GM19463 (cell line): Measurements from ENCODE around the gene DDX4.
"Not testable (repeated sequence)": the region's sequence is repeated elsewhere in the genome, so short reads cannot be mapped to it uniquely, and the experiment has no call there.

Experiments used
- ATAC-seq: cut with Tn5 transposase; IDR thresholded peaks from one replicate; pipeline ENCODE4 v1.9.1; 2021; ENCODE audit warnings: mild to moderate bottlenecking, moderate library complexity; ENCODE audit not compliant: unreplicated experiment

Gene DDX4

DNA sequence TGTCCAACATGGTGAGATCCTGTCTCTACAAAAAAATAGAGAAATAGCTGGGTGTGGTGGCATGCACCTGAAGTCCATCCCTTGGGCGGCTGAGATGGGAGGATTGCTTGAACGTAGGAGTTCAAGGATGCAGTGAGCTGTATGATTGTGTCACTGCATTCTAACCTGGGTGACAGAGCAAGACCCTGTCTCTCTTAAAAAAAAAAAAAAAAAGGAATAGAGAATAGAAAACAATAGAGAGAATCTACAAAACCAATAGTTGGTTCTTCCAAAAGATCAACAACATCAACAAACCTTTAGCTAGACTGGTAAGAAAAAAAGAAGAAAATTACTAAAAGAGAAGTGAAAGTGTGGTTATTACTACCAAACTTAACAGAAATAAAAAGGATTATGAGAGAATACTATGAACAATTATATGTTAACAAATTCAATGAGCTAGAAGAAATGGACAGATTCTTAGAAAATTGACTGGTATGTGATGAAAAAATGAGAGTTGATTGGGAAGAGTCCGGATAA is 17.6 kb upstream of the DDX4 start:
- no peak for ATAC-seq

- no peak for ATAC-seq
These were observed 13.6 kb upstream of the DDX4 start for GRCh38 chr5:55724281-55724680.

DNA sequence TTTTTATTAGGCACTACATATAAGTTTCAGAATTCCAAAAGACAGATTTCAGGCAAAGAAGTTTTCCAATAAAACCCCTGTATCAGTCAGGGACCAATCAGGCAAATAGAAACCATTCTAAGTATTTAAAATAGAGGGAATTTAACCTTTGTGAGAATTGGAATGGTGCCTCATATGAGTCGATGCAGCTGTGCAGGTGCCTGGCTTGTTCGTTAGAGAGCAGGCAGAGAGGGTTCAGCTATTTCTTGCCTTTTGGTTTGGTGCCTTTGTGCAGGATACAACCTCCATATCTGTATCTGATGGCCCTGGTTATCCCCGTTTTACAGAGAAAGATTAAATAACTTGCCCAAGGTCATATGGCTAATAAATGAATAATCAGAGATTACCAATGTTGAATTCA is 6.0 kb upstream of the DDX4 start:
- no peak for ATAC-seq

DNA sequence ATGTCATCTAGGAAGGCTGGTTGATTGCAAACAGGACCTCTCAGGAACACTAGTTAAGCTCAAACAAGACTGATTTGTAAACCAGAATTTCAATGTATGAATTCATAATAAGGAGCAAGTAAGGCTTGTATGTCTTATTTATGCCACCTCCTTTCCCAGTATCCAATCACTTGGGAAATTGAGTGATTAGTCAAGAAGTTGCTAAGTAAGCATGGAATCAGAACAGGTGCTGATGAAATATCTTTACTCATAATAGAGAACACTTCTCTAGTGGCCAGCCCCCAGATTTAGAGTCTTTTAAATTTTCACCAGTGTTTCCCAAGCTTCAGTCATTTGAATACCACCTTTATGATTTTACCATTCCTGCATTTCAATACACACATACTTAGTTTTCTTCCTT is 5.3 kb upstream of the DDX4 start:
- ATAC-seq, result no peak

DNA sequence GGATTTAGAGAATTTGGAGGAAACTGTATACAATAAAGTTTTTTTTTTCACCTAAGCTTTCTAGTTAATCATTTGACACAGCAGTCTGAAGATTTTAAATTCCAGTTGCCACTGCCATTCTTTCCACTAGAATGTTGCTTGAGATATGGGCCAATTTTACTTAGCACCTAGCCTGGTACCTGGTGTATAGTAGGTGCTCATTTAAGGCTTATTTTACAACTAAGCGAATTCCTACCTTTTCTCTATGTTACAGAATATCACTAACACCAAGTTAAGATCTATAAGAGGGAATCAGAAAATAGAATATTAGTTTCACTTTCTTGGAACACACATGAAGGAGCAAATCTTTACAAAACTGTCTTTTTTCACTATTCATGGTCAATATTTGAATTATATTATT is 3.2 kb upstream of the DDX4 start:
- no peak for ATAC-seq

- no peak for ATAC-seq
These were observed 4.9 kb downstream of the DDX4 start for GRCh38 chr5:55742778-55743177.

- no peak for ATAC-seq
These were observed 10.0 kb downstream of the DDX4 start for GRCh38 chr5:55747778-55748318.

DNA sequence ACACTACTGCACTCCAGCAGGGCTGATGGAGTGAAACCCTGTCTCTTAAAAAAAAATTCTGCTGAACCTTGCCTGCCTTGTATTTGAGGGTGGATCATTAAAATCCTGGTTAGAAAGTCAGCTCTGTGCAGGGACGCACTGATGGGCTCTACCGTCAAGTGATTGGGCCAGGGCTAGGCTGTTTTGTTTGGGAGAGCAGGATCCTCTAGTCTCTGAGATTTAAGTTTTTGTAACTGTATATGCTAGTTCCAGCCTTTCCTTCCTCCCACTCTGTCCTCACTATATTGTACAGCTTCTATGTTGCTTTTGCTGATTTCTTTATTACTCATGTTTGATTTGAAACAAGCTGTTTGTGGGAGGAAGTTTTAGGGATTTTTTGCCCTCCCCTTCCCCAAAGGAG is 11.5 kb downstream of the DDX4 start:
- no peak for ATAC-seq

GRCh38 chr5:55750063-55750462 is 12.2 kb downstream of the DDX4 start:
- ATAC-seq, result no peak

DNA sequence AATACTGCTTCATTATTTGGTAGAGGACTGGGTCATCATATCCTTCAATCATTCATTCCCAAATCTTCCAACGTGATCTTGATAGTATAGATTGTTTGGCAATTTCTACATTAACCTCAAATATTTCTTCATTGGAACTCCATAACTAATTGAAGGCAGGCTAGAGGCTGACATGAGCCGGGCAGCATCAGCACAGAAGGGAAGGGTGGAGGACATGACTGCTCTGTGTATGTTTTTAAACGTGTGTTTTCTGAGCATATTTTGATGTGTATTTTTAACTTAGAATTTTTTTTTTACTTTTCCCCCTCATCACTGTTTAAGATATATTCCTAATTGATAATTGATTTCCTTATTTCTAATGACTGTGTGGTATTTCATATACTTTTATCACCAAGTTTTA is 12.6 kb downstream of the DDX4 start:
- ATAC-seq, result no peak

- ATAC-seq, result no peak
These were observed 20.4 kb downstream of the DDX4 start for GRCh38 chr5:55758231-55758630.

DNA sequence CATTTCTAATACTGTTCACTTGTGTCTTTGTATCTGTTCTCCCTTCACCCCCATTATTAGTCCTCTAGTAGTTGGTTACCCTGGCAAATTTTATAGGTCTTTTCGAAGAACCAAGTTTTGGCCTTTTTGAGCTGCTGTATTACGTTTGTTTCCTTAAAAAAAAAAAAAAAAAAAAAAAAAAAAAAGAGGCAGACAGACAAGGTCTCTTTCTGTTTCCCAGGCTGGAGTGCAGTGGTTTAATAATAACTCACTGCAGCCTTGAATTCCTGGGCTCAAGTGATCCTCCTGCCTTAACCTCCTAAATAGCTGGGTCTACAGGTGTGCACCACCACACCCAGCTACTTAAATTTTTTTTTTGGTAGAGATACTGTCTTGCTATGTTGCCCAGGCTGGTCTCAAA is 20.9 kb downstream of the DDX4 start:
- no peak for ATAC-seq

DNA sequence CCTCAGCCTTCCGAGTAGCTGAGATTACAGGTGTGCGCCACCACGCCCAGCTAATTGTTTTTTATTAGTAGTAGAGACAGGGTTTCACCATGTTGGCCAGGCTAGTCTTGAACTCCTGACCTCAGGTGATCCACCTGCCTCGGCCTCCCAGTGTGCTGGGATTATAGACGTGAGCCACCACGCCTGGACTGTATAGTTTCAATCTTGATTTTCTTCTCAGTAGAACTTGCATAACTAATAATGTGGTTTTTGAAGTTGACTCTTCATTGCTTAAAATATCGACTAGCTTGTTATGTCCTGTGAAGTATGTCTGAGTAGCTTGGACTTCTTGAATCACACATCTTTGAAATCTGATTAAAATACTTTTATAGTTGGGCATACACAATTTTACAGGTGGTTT is 23.9 kb downstream of the DDX4 start:
- ATAC-seq, result peak; percentile 69

- no peak for ATAC-seq
These were observed 26.0 kb downstream of the DDX4 start for GRCh38 chr5:55763746-55764420.

DNA sequence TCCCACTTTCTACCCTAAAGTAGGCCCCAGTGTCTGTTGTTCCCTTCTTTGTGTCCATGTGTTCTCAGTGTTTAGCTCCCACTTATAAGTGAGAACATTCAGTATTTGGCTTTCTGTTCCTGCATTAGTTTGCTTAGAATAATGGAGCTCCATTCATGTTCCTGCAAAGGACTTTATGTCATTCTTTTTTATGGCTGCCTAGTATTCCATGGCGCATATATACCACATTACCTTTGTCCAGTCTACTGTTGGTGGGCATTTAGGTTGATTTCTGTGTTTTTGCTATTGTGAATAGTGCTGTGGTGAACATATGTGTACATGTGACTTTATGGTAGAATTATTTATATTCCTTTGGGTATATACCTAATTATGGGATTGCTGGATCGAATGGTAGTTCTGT is 30.4 kb downstream of the DDX4 start:
- ATAC-seq, result no peak

DNA sequence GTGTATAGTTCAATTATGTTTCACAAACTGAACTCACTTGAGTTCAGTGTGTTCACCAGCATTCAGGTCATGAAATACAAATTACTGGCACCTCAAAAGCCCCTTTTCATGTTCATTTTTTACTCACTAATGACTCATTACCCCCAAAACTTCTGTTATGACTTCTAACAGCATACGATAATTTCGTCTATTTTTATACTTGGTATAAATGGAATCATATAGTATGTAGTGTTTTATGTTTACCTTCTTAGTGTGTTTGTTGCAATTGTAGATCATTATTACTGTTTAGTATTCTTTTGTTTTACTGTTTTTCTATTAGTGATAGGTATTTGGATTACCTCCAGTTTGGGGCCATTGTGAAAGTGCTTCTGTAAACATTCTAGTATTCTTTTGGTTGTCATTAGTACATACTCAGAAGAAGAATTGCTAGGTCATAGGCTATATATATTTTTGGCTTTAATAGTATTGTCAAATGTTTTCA is 33.4 kb downstream of the DDX4 start:
- ATAC-seq, result peak; percentile 87

GRCh38 chr5:55773057-55773456 is 35.2 kb downstream of the DDX4 start:
- no peak for ATAC-seq

GRCh38 chr5:55777332-55777731 is 39.5 kb downstream of the DDX4 start:
- ATAC-seq, result no peak

DNA sequence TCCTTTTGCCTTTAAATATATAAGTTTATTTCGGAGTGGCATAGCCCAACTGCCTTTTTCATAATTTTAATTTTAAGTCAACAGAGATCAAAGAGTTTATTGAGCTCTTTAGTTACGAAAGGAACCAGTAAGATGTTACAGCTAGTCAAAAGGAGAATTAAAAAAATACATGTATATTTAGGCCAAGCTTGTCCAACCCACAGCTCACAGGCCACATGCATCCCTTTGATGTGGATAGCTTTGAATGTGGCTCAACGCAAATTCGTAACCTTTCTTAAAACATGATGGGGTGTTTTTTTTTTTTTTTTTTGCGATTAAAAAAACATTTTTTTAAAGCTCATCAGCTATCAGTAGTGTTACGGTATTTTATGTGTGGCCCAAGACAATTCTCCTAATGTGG is 63.1 kb downstream of the DDX4 start:
- no peak for ATAC-seq

DNA sequence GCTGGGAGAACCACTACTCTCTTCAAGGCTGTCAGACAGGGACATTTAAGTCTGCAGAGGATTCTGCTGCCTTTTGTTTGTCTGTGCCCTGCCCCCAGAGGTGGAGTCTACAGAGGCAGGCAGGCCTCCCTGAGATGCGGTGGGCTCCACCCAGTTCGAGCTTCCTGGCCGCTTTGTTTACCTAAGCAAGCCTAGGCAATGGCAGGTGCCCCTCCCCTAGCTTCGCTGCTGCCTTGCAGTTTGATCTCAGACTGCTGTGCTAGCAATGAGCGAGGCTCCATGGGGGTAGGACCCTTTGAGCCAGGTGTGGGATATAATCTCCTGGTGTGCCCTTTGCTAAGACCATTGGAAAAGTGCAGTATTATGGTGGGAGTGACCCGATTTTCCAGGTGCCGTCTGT is 71.0 kb downstream of the DDX4 start:
- not testable (repeated sequence) for ATAC-seq

DNA sequence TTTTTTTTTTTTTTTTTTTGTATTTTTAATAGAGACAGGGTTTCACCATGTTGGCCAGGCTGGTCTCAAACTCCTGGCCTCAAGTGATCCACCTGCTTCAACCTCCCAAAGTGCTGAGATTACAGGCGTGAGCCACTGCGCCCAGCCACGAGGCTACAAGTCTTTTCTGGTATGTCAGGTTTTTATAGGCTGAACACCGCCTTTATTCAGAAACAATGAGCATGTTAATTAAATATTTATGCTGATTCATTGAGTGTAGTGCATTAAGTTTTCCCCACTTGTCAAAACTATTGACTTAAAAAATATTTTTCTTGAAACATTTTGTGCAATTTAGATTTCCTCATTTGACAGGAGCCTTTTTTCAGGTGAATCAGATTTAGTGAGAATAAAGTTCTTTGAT is 78.1 kb downstream of the DDX4 start:
- ATAC-seq, result not testable (repeated sequence)

DNA sequence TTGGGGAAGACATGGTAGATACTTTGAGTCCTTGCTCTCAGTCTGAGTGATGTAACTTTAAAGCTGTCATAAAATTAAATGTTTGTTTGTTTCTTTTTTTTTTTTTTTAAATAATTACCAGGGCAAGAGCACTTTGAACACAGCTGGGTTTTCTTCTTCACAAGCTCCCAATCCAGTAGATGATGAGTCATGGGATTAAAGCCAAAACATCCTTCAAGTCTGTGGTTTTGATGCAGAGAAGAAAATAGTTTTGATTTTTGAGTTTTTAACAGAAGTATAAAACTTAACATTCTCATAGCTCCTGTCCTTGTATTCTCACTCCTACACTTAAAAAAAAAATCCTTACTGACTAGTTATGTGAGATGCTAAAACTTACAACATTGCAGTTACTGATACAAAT is 78.5 kb downstream of the DDX4 start:
- ATAC-seq, result no peak

DNA sequence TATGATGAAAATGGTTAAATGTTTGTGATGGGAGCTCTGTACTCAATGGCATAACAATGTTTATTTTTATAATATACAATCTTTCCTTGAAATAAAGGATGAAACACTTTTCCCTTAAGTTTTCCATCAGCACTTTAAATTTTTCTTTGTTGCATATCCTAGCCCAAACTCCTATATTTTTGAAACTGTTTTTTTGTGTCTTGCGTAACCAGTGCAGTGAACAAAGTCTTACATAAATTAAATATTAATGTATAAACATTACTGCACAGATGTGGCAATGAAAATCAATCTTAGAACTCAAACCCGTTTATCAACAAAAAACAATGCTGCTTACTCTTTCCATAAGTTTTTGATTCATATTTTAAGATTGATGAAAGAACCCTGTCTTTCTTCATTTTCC is 79.2 kb downstream of the DDX4 start:
- no peak for ATAC-seq
